H1 (cell line): ENCODE data around the gene CACNA1B. TPM values are rescaled to one million over a fixed set of nuclear protein-coding genes. Genes with fewer than 3 reads are reported as not detected.

ENCODE experiments used
- CTBP2 ChIP-seq: IDR thresholded peaks from 2 replicates; pipeline ENCODE4 v1.7.0; 2011; ENCODE audit warnings: borderline replicate concordance, mild to moderate bottlenecking, moderate library complexity, mixed read lengths, low read length; ENCODE audit not compliant: insufficient read depth, insufficient read length
- NRF1 ChIP-seq: IDR thresholded peaks from 2 replicates; pipeline ENCODE4 v1.6.1; 2011; ENCODE audit warnings: mild to moderate bottlenecking, low read depth, low read length, improper control_type of control experiment
- RAD21 ChIP-seq, 2 experiments: IDR thresholded peaks in 1 of 2; conservative IDR thresholded peaks in 1 of 2; 2 replicates each; pipeline ENCODE4 v1.6.1; 2011; ENCODE audit warnings: low read depth in 2 of 2, low read length in 2 of 2, improper control_type of control experiment in 1 of 2, inconsistent platforms in 1 of 2, mild to moderate bottlenecking in 1 of 2, moderate library complexity in 1 of 2
- RBBP5 ChIP-seq: IDR thresholded peaks from 2 replicates; pipeline ENCODE4 v1.7.1; 2012; ENCODE audit warnings: low read depth, mild to moderate bottlenecking, inconsistent platforms, low read length, moderate library complexity, borderline replicate concordance
- TCF12 ChIP-seq: IDR thresholded peaks from 2 replicates; pipeline ENCODE4 v1.6.1; 2011; ENCODE audit warnings: low read depth, mild to moderate bottlenecking, low read length
- USF2 ChIP-seq: IDR thresholded peaks from 2 replicates; pipeline ENCODE4 v1.6.1; 2011; ENCODE audit warnings: low read length, improper control_type of control experiment
- polyA plus RNA-seq, 7 experiments: library from polyadenylated mRNA; depleted of rRNA in 3 of 7; stranded (reverse) in 5 of 7; unstranded in 2 of 7; fragments of >200 nt in 5 of 7; fragments of 200-250 nt in 2 of 7; gene quantifications; 1 replicate in 5 of 7; 2 replicates in 1 of 7; 4 replicates in 1 of 7; pipeline versions ENCODE4 v1.2.1 to v1.2.3, GENCODE V29; 2011 to 2013; ENCODE audit warnings: missing spikeins in 2 of 7, mixed read lengths in 2 of 7
- total RNA-seq: library from RNA; stranded (reverse); fragmentation: NEBNext Ultra II Directional; extraction: Animal tissue kit (Norgen Biotek cat#: 25700); gene quantifications from 2 replicates; pipeline ENCODE4 v1.2.1, GENCODE V29; 2021
- TF ChIP-seq, protein P1 (sequence below), 3 experiments: IDR thresholded peaks; 1 replicate in 2 of 3; 2 replicates in 1 of 3; pipeline versions ENCODE4 v1.5.1 to v1.6.1; 2011; ENCODE audit warnings: low read length in 3 of 3, mild to moderate bottlenecking in 3 of 3, inconsistent platforms in 2 of 3, low read depth in 1 of 3, moderate library complexity in 1 of 3; ENCODE audit not compliant: insufficient read depth in 1 of 3; ENCODE audit errors: control extremely low read depth in 1 of 3
- TF ChIP-seq, protein P2 (sequence below): IDR thresholded peaks from 2 replicates; pipeline ENCODE4 v1.6.1; 2012; ENCODE audit warnings: low read length, inconsistent platforms

The CACNA1B gene
- total and polyA plus RNA-seq, 2 of the 8 experiments (the other 6 are each of a cell fraction or from before 2014, with no cell fraction given): 1.5 to 5.7 TPM

- TF ChIP-seq, protein P1, sequence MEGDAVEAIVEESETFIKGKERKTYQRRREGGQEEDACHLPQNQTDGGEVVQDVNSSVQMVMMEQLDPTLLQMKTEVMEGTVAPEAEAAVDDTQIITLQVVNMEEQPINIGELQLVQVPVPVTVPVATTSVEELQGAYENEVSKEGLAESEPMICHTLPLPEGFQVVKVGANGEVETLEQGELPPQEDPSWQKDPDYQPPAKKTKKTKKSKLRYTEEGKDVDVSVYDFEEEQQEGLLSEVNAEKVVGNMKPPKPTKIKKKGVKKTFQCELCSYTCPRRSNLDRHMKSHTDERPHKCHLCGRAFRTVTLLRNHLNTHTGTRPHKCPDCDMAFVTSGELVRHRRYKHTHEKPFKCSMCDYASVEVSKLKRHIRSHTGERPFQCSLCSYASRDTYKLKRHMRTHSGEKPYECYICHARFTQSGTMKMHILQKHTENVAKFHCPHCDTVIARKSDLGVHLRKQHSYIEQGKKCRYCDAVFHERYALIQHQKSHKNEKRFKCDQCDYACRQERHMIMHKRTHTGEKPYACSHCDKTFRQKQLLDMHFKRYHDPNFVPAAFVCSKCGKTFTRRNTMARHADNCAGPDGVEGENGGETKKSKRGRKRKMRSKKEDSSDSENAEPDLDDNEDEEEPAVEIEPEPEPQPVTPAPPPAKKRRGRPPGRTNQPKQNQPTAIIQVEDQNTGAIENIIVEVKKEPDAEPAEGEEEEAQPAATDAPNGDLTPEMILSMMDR (IDR thresholded peaks at IDR 0.05; ENCODE audit: control extremely low read depth in 1 of 3, insufficient read depth in 1 of 3, low read depth in 1 of 3, low read length in 3 of 3): no peak
- TF ChIP-seq RAD21 (IDR thresholded peaks at IDR 0.05 in 1 of 2, conservative IDR thresholded peaks at IDR 0.05 in 1 of 2; ENCODE audit: low read depth in 2 of 2, low read length in 2 of 2) (no peak), RBBP5 (no peak), NRF1 (no peak), USF2 (no peak), CTBP2 (no peak), TCF12 (no peak)
- TF ChIP-seq, protein P2, sequence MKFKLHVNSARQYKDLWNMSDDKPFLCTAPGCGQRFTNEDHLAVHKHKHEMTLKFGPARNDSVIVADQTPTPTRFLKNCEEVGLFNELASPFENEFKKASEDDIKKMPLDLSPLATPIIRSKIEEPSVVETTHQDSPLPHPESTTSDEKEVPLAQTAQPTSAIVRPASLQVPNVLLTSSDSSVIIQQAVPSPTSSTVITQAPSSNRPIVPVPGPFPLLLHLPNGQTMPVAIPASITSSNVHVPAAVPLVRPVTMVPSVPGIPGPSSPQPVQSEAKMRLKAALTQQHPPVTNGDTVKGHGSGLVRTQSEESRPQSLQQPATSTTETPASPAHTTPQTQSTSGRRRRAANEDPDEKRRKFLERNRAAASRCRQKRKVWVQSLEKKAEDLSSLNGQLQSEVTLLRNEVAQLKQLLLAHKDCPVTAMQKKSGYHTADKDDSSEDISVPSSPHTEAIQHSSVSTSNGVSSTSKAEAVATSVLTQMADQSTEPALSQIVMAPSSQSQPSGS: no peak
Measured at GRCh38 chr9:138077898-138078540, 200.4 kb downstream of the CACNA1B start (continued).
